ENCODE results near the gene KCNG4. TPM values are rescaled to one million over a fixed set of nuclear protein-coding genes. Genes with fewer than 3 reads are reported as not detected.

The KCNG4 gene
- total and polyA plus RNA-seq, 2 donors (not counting 3 experiments of a cell fraction or from before 2014, with no cell fraction given) = not detected

GRCh38 chr16:84247331-84247730, 7.5 kb upstream of the KCNG4 start:
- H3K9me3 ChIP-seq (replicated peaks; ENCODE audit: control insufficient read depth, insufficient read depth, low read length) = no peaks in the 10 kb centered on the region
- dilution Hi-C loops (cut with MboI; ENCODE audit: extremely low pct_ligation_motif_present, low sequenced_read_pairs) (loop anchor here (25.0 kb wide), 1 partner anchor 165 kb away; no protein-coding TSS in a partner anchor), intact Hi-C loops (cut with micrococcal nuclease) (no loop called here)
- peaks cover 0 to 2% of the 10 kb centered on the region in 2 experiments for H3K27me3 ChIP-seq (ENCODE audit: control insufficient read depth in 2 of 2, insufficient read depth in 2 of 2, low read length in 2 of 2)
- no peaks in the 10 kb centered on the region for H4K20me1 ChIP-seq (replicated peaks; ENCODE audit: control insufficient read depth, extremely low read depth, insufficient read depth, low read length)
- H3K36me3 ChIP-seq (ENCODE audit: control insufficient read depth in 2 of 2, extremely low read depth in 1 of 2, insufficient read depth in 2 of 2, low read length in 2 of 2) = no peaks in the 10 kb centered on the region
- no peak overlapping the region for H3K9ac ChIP-seq (replicated peaks; ENCODE audit: extremely low read depth, insufficient read depth, low read length)
- ChIA-PET POLR2A (no interaction called here), CTCF (no interaction called here)
- H3K27ac ChIP-seq (ENCODE audit: insufficient read depth, low read depth, low read length) = no peak overlapping the region
- FAIRE-seq (no peak), DNase-seq (ENCODE audit: low read depth, low spot score) (no peak)
- H2AFZ ChIP-seq (ENCODE audit: low read depth, low read length) = no peak overlapping the region
- no peaks in the 10 kb centered on the region for H3K79me2 ChIP-seq (ENCODE audit: control insufficient read depth, insufficient read depth, low read length)
- BruUV-seq (replicated peaks) = no TSS peak
- H3K4me1 ChIP-seq (ENCODE audit: control insufficient read depth, extremely low read depth, insufficient read depth, low read length) = no peaks in the 10 kb centered on the region
- H3K4me3 ChIP-seq (replicated peaks in 1 of 3; ENCODE audit: insufficient read depth in 1 of 3, low read depth in 1 of 3, low read length in 3 of 3) = no peak overlapping the region
- H3K9me1 ChIP-seq (replicated peaks; ENCODE audit: control insufficient read depth, extremely low read depth, insufficient read depth, low read length) = no peaks in the 10 kb centered on the region
- TF ChIP-seq MAX (IDR thresholded peaks at IDR 0.05; ENCODE audit: insufficient read depth, insufficient read length) = no peak
- TF ChIP-seq EZH2 (IDR thresholded peaks at IDR 0.05; ENCODE audit: borderline replicate concordance, low read depth, low read length, severe bottlenecking) = no peak
- no peak for TF ChIP-seq MYC (IDR thresholded peaks at IDR 0.05; ENCODE audit: low read depth, low read length)
- no peak for TF ChIP-seq CTCF (IDR thresholded peaks at IDR 0.05; ENCODE audit: extremely low read depth in 1 of 2, insufficient read depth in 1 of 2, low read depth in 1 of 2, low read length in 2 of 2)
- no peak for TF ChIP-seq GATA2 (IDR thresholded peaks at IDR 0.05; ENCODE audit: insufficient read depth, insufficient read length, low read depth, low read length)
- TF ChIP-seq FOS (IDR thresholded peaks at IDR 0.05; ENCODE audit: borderline replicate concordance, insufficient read depth, low read length) = no peak
- TF ChIP-seq POLR2AphosphoS5 (IDR thresholded peaks at IDR 0.05; ENCODE audit: insufficient read depth, low read depth, low read length) = no peak
- no peak for TF ChIP-seq JUN (IDR thresholded peaks at IDR 0.05; ENCODE audit: borderline replicate concordance, insufficient read depth, insufficient read length, low read depth)
- no peak overlapping the region for H3K4me2 ChIP-seq (ENCODE audit: insufficient read depth, low read length)
